K562 (cell line): ENCODE measurements around the gene SH2D4B. TPM values are rescaled to one million over a fixed set of nuclear protein-coding genes. Genes with fewer than 3 reads are reported as not detected.
A peak's percentile ranks its signal among the peaks of the same experiment; 100 is the strongest.

Experiments
- BCOR ChIP-seq: fragments of 450-650 bp; IDR thresholded peaks from 2 replicates; pipeline ENCODE4 v1.6.1; 2016
- GATA2 ChIP-seq: sonication (generic); formaldehyde crosslinking; IDR thresholded peaks from 2 replicates; pipeline ENCODE4 v1.4.0; 2020; ENCODE audit warnings: mild to moderate bottlenecking, missing genetic modification reagents
- MAZ ChIP-seq, 2 experiments: fragments of 450-650 bp in 1 of 2; sonication (generic) in 1 of 2; formaldehyde crosslinking; IDR thresholded peaks in 1 of 2; conservative IDR thresholded peaks in 1 of 2; 2 replicates each; pipeline versions ENCODE4 v1.4.0 to v1.5.0; 2020; ENCODE audit warnings: mild to moderate bottlenecking in 1 of 2, missing genetic modification reagents in 1 of 2
- PHF21A ChIP-seq: fragments of 450-650 bp; IDR thresholded peaks from 2 replicates; pipeline ENCODE4 v1.6.1; 2017; ENCODE audit warnings: low read depth, borderline replicate concordance
- POLR2A ChIP-seq: fragments of 450-650 bp; conservative IDR thresholded peaks from 2 replicates; pipeline ENCODE4 v1.6.1; 2016
- PRMT5 ChIP-seq: sonication (generic); formaldehyde crosslinking; IDR thresholded peaks from 2 replicates; pipeline ENCODE4 v1.5.0; 2020; ENCODE audit warnings: missing genetic modification reagents
- RB1 ChIP-seq: fragments of 450-650 bp; IDR thresholded peaks from 2 replicates; pipeline ENCODE4 v1.6.1; 2017; ENCODE audit warnings: low read depth, mild to moderate bottlenecking
- RBFOX2 ChIP-seq: fragments of 200-400 bp; formaldehyde crosslinking; IDR thresholded peaks from 2 replicates; pipeline ENCODE4 v1.6.1; 2017; ENCODE audit warnings: low read depth, mild to moderate bottlenecking, low read length, moderate library complexity
- RBM25 ChIP-seq: fragments of 200-400 bp; formaldehyde crosslinking; IDR thresholded peaks from 2 replicates; pipeline ENCODE4 v1.6.1; 2018; ENCODE audit warnings: low read length, low read depth, moderate library complexity; ENCODE audit not compliant: severe bottlenecking
- RHOXF2B ChIP-seq: fragments of 250-450 bp; sonication (Bioruptor Pico); conservative IDR thresholded peaks from 2 replicates; pipeline ENCODE4 v1.5.1; 2021
- SPI1 ChIP-seq: IDR thresholded peaks from 2 replicates; pipeline ENCODE4 v1.6.1; 2011; ENCODE audit warnings: low read depth, low read length, control low read depth, borderline replicate concordance
- XRCC5 ChIP-seq: fragments of 200-400 bp; formaldehyde crosslinking; IDR thresholded peaks from 2 replicates; pipeline ENCODE4 v1.6.1; 2017; ENCODE audit warnings: low read depth, mild to moderate bottlenecking, low read length
- YBX1 ChIP-seq: fragments of 450-650 bp; IDR thresholded peaks from 2 replicates; pipeline ENCODE4 v1.7.1; 2016; ENCODE audit warnings: mild to moderate bottlenecking
- ZC3H4 ChIP-seq: sonication (generic); formaldehyde crosslinking; IDR thresholded peaks from 2 replicates; pipeline ENCODE4 v1.9.0; 2021; ENCODE audit warnings: missing genetic modification reagents, borderline replicate concordance
- ZNF274 ChIP-seq: IDR thresholded peaks from 2 replicates; pipeline ENCODE4 v1.6.1; 2011; ENCODE audit warnings: low read depth, mild to moderate bottlenecking, low read length, moderate library complexity, borderline replicate concordance
- polyA plus RNA-seq, 8 experiments: library from polyadenylated mRNA; depleted of rRNA in 4 of 8; stranded (reverse) in 5 of 8; unstranded in 3 of 8; fragments of >200 nt; fragmentation: Nextera tagmentation in 2 of 8; fragmentation: Illumina TruSeq in 1 of 8; extraction: Ambion mirVana in 2 of 8; extraction: Trizol in 1 of 8; gene quantifications; 2 replicates each; pipeline versions ENCODE4 v1.2.1 to v1.2.3, GENCODE V29; 2011 to 2014; ENCODE audit warnings: inconsistent platforms in 1 of 8, missing spikeins in 1 of 8
- total RNA-seq, 7 experiments: library from RNA; depleted of rRNA in 6 of 7; stranded (reverse); fragments of >200 nt in 6 of 7; fragmentation: Illumina TruSeq in 2 of 7; extraction: Trizol in 2 of 7; gene quantifications; 2 replicates each; pipeline versions ENCODE4 v1.2.1 to v1.2.3, GENCODE V29; 2011 to 2021; ENCODE audit warnings: low replicate concordance in 1 of 7
- TF ChIP-seq, protein P1 (sequence below): fragments of 200-800 bp; sonication (Bioruptor generic); IDR thresholded peaks from 2 replicates; pipeline ENCODE4 v1.6.1; 2017; ENCODE audit warnings: missing genetic modification characterization, missing compliant biosample characterization
- TF ChIP-seq, protein P2 (sequence below): fragments of 250-450 bp; sonication (Bioruptor Pico); IDR thresholded peaks from 2 replicates; pipeline ENCODE4 v1.4.0; 2020
- TF ChIP-seq, protein P3 (sequence below): fragments of 150-350 bp; conservative IDR thresholded peaks from 2 replicates; pipeline ENCODE4 v1.6.1; 2014; ENCODE audit warnings: low read length

Gene SH2D4B
- total and polyA plus RNA-seq, 9 of the 15 experiments (the other 6 are each of a cell fraction or from before 2014, with no cell fraction given): 0.03 to 0.14 (median 0.04) TPM; not detected in 4

DNA sequence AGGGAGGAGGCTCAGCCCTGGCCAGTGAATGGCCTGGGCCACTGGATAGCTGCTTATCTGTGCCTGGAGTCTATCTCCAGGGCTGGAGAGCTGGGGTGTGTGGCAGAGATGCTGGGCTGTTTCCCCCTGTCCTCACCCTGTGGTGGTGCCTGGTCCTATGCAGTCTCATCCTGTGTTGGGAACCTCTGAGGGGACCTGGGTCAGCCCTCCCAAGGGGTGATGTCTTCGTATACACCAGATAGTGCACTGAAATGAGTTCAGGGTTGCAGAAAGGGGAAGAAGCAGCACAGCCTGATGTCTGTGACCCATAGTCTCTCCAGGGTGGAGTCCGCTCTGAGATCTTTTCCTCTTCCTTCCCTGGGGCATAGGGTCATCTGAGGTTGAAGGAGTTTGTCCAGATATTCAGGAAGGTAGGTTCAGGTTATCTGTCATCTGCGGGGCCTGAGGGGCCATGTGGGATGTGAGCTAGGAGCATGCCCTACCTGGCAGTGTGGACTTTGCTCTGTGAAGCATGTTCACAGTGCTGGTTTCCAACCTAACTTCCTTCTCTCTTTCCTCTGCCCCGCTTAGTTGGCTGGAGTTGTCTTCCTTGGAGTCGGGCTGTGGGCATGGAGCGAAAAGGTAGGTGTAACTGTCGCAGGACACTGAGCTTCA, 33.4 kb upstream of the SH2D4B start (continued):
- TF ChIP-seq, protein P1, sequence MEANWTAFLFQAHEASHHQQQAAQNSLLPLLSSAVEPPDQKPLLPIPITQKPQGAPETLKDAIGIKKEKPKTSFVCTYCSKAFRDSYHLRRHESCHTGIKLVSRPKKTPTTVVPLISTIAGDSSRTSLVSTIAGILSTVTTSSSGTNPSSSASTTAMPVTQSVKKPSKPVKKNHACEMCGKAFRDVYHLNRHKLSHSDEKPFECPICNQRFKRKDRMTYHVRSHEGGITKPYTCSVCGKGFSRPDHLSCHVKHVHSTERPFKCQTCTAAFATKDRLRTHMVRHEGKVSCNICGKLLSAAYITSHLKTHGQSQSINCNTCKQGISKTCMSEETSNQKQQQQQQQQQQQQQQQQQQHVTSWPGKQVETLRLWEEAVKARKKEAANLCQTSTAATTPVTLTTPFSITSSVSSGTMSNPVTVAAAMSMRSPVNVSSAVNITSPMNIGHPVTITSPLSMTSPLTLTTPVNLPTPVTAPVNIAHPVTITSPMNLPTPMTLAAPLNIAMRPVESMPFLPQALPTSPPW (CRISPR knock-in tag): peak; percentile 44
- TF ChIP-seq POLR2A (no peak), RB1 (0 out of 2 replicates have a peak, but pooled peaks have one; percentile 48), SPI1 (peak; percentile 49; the same call in 1 of the 2 replicates), BCOR (peak; percentile 65; the same call in 1 of the 2 replicates), ZC3H4 (CRISPR knock-in tag) (no peak), RBFOX2 (no peak), ZNF274 (peak; percentile 55; the same call in 1 of the 2 replicates), RHOXF2B (CRISPR knock-in tag) (no peak), YBX1 (no peak), GATA2 (peak; percentile 95), PHF21A (peak; percentile 78; the same call in 1 of the 2 replicates), MAZ (CRISPR knock-in tag; conservative IDR thresholded peaks at IDR 0.05 in 1 of 2, IDR thresholded peaks at IDR 0.05 in 1 of 2) (peak in 1 of 2 experiments; percentile 42; a peak in 1 of 4 replicates), XRCC5 (0 out of 2 replicates have a peak, but pooled peaks have one; percentile 22), RBM25 (no peak), PRMT5 (CRISPR knock-in tag) (no peak)
- TF ChIP-seq, protein P2, sequence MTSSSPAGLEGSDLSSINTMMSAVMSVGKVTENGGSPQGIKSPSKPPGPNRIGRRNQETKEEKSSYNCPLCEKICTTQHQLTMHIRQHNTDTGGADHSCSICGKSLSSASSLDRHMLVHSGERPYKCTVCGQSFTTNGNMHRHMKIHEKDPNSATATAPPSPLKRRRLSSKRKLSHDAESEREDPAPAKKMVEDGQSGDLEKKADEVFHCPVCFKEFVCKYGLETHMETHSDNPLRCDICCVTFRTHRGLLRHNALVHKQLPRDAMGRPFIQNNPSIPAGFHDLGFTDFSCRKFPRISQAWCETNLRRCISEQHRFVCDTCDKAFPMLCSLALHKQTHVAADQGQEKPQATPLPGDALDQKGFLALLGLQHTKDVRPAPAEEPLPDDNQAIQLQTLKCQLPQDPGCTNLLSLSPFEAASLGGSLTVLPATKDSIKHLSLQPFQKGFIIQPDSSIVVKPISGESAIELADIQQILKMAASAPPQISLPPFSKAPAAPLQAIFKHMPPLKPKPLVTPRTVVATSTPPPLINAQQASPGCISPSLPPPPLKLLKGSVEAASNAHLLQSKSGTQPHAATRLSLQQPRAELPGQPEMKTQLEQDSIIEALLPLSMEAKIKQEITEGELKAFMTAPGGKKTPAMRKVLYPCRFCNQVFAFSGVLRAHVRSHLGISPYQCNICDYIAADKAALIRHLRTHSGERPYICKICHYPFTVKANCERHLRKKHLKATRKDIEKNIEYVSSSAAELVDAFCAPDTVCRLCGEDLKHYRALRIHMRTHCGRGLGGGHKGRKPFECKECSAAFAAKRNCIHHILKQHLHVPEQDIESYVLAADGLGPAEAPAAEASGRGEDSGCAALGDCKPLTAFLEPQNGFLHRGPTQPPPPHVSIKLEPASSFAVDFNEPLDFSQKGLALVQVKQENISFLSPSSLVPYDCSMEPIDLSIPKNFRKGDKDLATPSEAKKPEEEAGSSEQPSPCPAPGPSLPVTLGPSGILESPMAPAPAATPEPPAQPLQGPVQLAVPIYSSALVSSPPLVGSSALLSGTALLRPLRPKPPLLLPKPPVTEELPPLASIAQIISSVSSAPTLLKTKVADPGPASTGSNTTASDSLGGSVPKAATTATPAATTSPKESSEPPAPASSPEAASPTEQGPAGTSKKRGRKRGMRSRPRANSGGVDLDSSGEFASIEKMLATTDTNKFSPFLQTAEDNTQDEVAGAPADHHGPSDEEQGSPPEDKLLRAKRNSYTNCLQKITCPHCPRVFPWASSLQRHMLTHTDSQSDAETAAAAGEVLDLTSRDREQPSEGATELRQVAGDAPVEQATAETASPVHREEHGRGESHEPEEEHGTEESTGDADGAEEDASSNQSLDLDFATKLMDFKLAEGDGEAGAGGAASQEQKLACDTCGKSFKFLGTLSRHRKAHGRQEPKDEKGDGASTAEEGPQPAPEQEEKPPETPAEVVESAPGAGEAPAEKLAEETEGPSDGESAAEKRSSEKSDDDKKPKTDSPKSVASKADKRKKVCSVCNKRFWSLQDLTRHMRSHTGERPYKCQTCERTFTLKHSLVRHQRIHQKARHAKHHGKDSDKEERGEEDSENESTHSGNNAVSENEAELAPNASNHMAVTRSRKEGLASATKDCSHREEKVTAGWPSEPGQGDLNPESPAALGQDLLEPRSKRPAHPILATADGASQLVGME (CRISPR knock-in tag): peak; percentile 71; the same call in 1 of the 2 replicates
- TF ChIP-seq, protein P3, sequence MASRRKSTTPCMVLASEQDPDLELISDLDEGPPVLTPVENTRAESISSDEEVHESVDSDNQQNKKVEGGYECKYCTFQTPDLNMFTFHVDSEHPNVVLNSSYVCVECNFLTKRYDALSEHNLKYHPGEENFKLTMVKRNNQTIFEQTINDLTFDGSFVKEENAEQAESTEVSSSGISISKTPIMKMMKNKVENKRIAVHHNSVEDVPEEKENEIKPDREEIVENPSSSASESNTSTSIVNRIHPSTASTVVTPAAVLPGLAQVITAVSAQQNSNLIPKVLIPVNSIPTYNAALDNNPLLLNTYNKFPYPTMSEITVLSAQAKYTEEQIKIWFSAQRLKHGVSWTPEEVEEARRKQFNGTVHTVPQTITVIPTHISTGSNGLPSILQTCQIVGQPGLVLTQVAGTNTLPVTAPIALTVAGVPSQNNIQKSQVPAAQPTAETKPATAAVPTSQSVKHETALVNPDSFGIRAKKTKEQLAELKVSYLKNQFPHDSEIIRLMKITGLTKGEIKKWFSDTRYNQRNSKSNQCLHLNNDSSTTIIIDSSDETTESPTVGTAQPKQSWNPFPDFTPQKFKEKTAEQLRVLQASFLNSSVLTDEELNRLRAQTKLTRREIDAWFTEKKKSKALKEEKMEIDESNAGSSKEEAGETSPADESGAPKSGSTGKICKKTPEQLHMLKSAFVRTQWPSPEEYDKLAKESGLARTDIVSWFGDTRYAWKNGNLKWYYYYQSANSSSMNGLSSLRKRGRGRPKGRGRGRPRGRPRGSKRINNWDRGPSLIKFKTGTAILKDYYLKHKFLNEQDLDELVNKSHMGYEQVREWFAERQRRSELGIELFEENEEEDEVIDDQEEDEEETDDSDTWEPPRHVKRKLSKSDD: 0 out of 2 replicates have a peak, but pooled peaks have one; percentile 33
